ENCODE data around the gene PPP4R2. TPM values are rescaled to one million over a fixed set of nuclear protein-coding genes. Genes with fewer than 3 reads are reported as not detected.

The PPP4R2 gene
- total and polyA plus RNA-seq, 10 of the 15 experiments (the other 5 are each of a cell fraction or from before 2014, with no cell fraction given) = 16.7 to 83.4 (median 38.9) TPM

GRCh38 chr3:72968266-72968664 lies 28.3 kb upstream of the PPP4R2 start:
- ChIA-PET POLR2A (no interaction called here), SMC1A (ENCODE audit: uncharacterized antibody, unreplicated experiment) (no interaction called here), CTCF (no interaction called here), RAD21 (ENCODE audit: unreplicated experiment) (no interaction called here)
- H3K4me2 ChIP-seq (ENCODE audit: control insufficient read depth, insufficient read depth) = no peak overlapping the region
- BruUV-seq (replicated peaks) = no TSS peak
- no peaks in the 10 kb centered on the region for H4K20me1 ChIP-seq (ENCODE audit: control insufficient read depth, insufficient read depth)
- no peak for ATAC-seq
- intact Hi-C loops (cut with micrococcal nuclease; ENCODE audit: unreplicated experiment) = no loop called here
- no peak overlapping the region for H3K4me3 ChIP-seq
- H3K9ac ChIP-seq (ENCODE audit: control insufficient read depth, insufficient read depth, low read length) = no peak overlapping the region
- no peak overlapping the region for H2AFZ ChIP-seq (ENCODE audit: control insufficient read depth, low read depth, low read length)
- H3K36me3 ChIP-seq (ENCODE audit: control insufficient read depth in 2 of 2, insufficient read depth in 2 of 2, low read length in 1 of 2) = no peaks in the 10 kb centered on the region
- TF ChIP-seq TARDBP (IDR thresholded peaks at IDR 0.05; ENCODE audit: borderline replicate concordance) (no peak), ASH2L (IDR thresholded peaks at IDR 0.05; ENCODE audit: borderline replicate concordance, low read depth) (no peak), FOXM1 (IDR thresholded peaks at IDR 0.05; ENCODE audit: low read depth, low read length) (no peak), FOXK2 (IDR thresholded peaks at IDR 0.05) (no peak), NFYB (IDR thresholded peaks at IDR 0.05; ENCODE audit: insufficient read depth, low read depth, low read length) (no peak), MXI1 (IDR thresholded peaks at IDR 0.05; ENCODE audit: low read depth, low read length) (no peak), SIN3A (IDR thresholded peaks at IDR 0.05; ENCODE audit: low read depth, low read length) (no peak), NFXL1 (IDR thresholded peaks at IDR 0.05; ENCODE audit: borderline replicate concordance) (no peak), PBX3 (IDR thresholded peaks at IDR 0.05; ENCODE audit: insufficient replicate concordance, low read depth, low read length) (no peak), SUZ12 (IDR thresholded peaks at IDR 0.05; ENCODE audit: unreplicated experiment) (no peak), NFYA (IDR thresholded peaks at IDR 0.05; ENCODE audit: borderline replicate concordance, low read depth, low read length) (no peak)
- H3K79me2 ChIP-seq (ENCODE audit: control insufficient read depth, insufficient read depth, low read length) = no peaks in the 10 kb centered on the region
- H3K27me3 ChIP-seq (replicated peaks in 1 of 2; ENCODE audit: control insufficient read depth in 2 of 2, insufficient read depth in 2 of 2, low read length in 1 of 2) = no peaks in the 10 kb centered on the region
- H3K27ac ChIP-seq (ENCODE audit: control insufficient read depth, insufficient read depth) = no peak overlapping the region
- 100% methylated on average over 1 of the region's 1 CpG for WGBS (ENCODE audit: insufficient coverage, insufficient replicate concordance, low lambda C conversion rate, missing lambda C conversion rate)
- in situ Hi-C loops (cut with MboI) = no loop called here
- H3K9me3 ChIP-seq (replicated peaks; ENCODE audit: control insufficient read depth, insufficient read depth, low read length) = no peaks in the 10 kb centered on the region
- no peak for DNase-seq (ENCODE audit: low read depth, low spot score)
- FAIRE-seq = no peak
- H3K4me1 ChIP-seq (ENCODE audit: control insufficient read depth, insufficient read depth, low read length) = peaks cover 12% of the 10 kb centered on the region
